ENCODE results near the gene PRR16.

The PRR16 gene

GRCh38 chr5:120591911-120592310, 127.8 kb downstream of the PRR16 start:
- no peak for DNase-seq

- DNase-seq: no peak
Measured at GRCh38 chr5:120599576-120599975, 135.5 kb downstream of the PRR16 start.

GRCh38 chr5:120600639-120601038, 136.5 kb downstream of the PRR16 start:
- no peak for DNase-seq

GRCh38 chr5:120602033-120602432, 137.9 kb downstream of the PRR16 start:
- DNase-seq: no peak

- DNase-seq: no peak
Measured at GRCh38 chr5:120604884-120605283, 140.8 kb downstream of the PRR16 start.

- no peak for DNase-seq
Measured at GRCh38 chr5:120605325-120606079, 141.4 kb downstream of the PRR16 start.

GRCh38 chr5:120609570-120609969, 145.5 kb downstream of the PRR16 start:
- no peak for DNase-seq

- no peak for DNase-seq
Measured at GRCh38 chr5:120610145-120610544, 146.0 kb downstream of the PRR16 start.

GRCh38 chr5:120613729-120614128, 149.6 kb downstream of the PRR16 start:
- no peak for DNase-seq

GRCh38 chr5:120614531-120615180, 150.6 kb downstream of the PRR16 start:
- no peak for DNase-seq

GRCh38 chr5:120615967-120616645, 152.0 kb downstream of the PRR16 start:
- no peak for DNase-seq

- DNase-seq: no peak
Measured at GRCh38 chr5:120621339-120621738, 157.2 kb downstream of the PRR16 start.

GRCh38 chr5:120624021-120624563, 160.0 kb downstream of the PRR16 start:
- DNase-seq: no peak

GRCh38 chr5:120628156-120628555, 164.1 kb downstream of the PRR16 start:
- no peak for DNase-seq

- DNase-seq: no peak
Measured at GRCh38 chr5:120630550-120630949, 166.4 kb downstream of the PRR16 start.

GRCh38 chr5:120631611-120632010, 167.5 kb downstream of the PRR16 start:
- no peak for DNase-seq

- no peak for DNase-seq
Measured at GRCh38 chr5:120632430-120632829, 168.3 kb downstream of the PRR16 start.

- no peak for DNase-seq
Measured at GRCh38 chr5:120638449-120638848, 174.3 kb downstream of the PRR16 start.

- no peak for DNase-seq
Measured at GRCh38 chr5:120640778-120641177, 176.7 kb downstream of the PRR16 start.

GRCh38 chr5:120644516-120644915, 180.4 kb downstream of the PRR16 start:
- DNase-seq: no peak

GRCh38 chr5:120655828-120656435, 191.8 kb downstream of the PRR16 start:
- peak; percentile 9 for DNase-seq

GRCh38 chr5:120657104-120657503, 193.0 kb downstream of the PRR16 start:
- no peak for DNase-seq

- no peak for DNase-seq
Measured at GRCh38 chr5:120677481-120677880, 213.4 kb downstream of the PRR16 start.

Measured in NCI-H345 (cell line).